Measurements from ENCODE around the gene SH3BP2.

DNA sequence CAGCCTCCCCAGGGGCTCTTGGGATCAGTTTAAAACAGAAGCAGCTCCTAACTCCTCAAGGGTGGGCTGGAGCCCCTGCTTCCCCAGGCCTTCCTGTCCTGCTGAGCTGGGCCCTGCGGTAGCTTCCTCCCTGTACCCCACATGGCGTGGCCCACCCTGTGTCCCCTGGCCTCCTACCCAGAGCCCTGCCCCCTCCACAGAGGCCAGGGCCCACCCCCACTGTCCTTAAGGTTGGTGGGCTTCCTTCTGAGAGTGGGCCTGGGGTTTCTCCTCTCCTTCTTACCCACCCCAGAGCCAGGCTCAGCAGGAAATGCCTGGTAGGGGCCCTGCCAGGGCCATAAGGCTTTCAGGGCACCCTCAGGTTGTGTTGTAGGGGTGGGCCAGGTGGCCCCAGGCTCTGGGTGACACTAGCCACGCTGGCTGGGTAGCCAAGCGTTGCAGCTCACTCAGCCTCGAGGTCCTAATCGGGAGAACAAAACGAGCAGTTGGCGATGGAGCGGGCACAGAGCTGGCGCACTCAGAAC, 11.6 kb downstream of the SH3BP2 start:
- no peak for TF ChIP-seq POLR2A (IDR thresholded peaks at IDR 0.05; ENCODE audit: extremely low read depth, insufficient read length)
- TF ChIP-seq, protein P1, sequence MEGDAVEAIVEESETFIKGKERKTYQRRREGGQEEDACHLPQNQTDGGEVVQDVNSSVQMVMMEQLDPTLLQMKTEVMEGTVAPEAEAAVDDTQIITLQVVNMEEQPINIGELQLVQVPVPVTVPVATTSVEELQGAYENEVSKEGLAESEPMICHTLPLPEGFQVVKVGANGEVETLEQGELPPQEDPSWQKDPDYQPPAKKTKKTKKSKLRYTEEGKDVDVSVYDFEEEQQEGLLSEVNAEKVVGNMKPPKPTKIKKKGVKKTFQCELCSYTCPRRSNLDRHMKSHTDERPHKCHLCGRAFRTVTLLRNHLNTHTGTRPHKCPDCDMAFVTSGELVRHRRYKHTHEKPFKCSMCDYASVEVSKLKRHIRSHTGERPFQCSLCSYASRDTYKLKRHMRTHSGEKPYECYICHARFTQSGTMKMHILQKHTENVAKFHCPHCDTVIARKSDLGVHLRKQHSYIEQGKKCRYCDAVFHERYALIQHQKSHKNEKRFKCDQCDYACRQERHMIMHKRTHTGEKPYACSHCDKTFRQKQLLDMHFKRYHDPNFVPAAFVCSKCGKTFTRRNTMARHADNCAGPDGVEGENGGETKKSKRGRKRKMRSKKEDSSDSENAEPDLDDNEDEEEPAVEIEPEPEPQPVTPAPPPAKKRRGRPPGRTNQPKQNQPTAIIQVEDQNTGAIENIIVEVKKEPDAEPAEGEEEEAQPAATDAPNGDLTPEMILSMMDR (IDR thresholded peaks at IDR 0.05; ENCODE audit: low read depth, low read length) = no peak
- TF ChIP-seq, protein P2, sequence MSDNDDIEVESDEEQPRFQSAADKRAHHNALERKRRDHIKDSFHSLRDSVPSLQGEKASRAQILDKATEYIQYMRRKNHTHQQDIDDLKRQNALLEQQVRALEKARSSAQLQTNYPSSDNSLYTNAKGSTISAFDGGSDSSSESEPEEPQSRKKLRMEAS (IDR thresholded peaks at IDR 0.05; ENCODE audit: low read depth, low read length) = no peak

Measured in NB4 (cell line).